IMR-90 (cell line): ENCODE results near the gene TEX2. TPM values are rescaled to one million over a fixed set of nuclear protein-coding genes. Genes with fewer than 3 reads are reported as not detected.
A peak's percentile ranks its signal among the peaks of the same experiment; 100 is the strongest.

Experiments used
- ATAC-seq: fragments of 200-7000 bp; cut with Tn5 transposase; 2 replicates; pipeline ENCODE4 v1.9.1; 2020; ENCODE audit warnings: low read depth, mild to moderate bottlenecking, moderate library complexity
- BruUV-seq: library from RNA; stranded (reverse); fragments of 400-500 nt; replicated peaks from 2 replicates; lab custom pipeline; 2021; lab: Mats Ljungman, UMichigan
- CTCF ChIA-PET: fragments of 300-600 bp; formaldehyde crosslinking; extraction: SDS; loops from one replicate; lab custom pipeline; 2021; ENCODE audit warnings: antibody characterized with exemption; lab: Yijun Ruan, JAX
- POLR2A ChIA-PET: fragments of 300-600 bp; sonication (Branson Sonifier 250); formaldehyde crosslinking; loops from one replicate; lab custom pipeline; 2022; ENCODE audit warnings: antibody characterized with exemption; ENCODE audit not compliant: unreplicated experiment; lab: Charles Lee
- DNase-seq: peaks from one replicate; pipeline ENCODE4 v3.0.0; 2013
- H2AFZ ChIP-seq: replicated peaks from 2 replicates; pipeline ENCODE3; 2013; ENCODE audit warnings: low read length, mild to moderate bottlenecking; ENCODE audit not compliant: poor library complexity
- H2AK5ac ChIP-seq: 2 replicates; pipeline ENCODE4 v1.6.1; 2013; ENCODE audit warnings: low read depth, low read length, inconsistent platforms
- H2AK9ac ChIP-seq: replicated peaks from 2 replicates; pipeline ENCODE3; 2013; ENCODE audit warnings: mild to moderate bottlenecking, low read depth, low read length, moderate library complexity; ENCODE audit not compliant: poor library complexity
- H2BK120ac ChIP-seq: 2 replicates; pipeline ENCODE4 v1.6.1; 2013; ENCODE audit warnings: low read depth, low read length, inconsistent platforms
- H2BK15ac ChIP-seq: 3 replicates; pipeline ENCODE4 v1.6.1; 2013; ENCODE audit warnings: low read depth, low read length, inconsistent platforms
- H2BK20ac ChIP-seq: 2 replicates; pipeline ENCODE4 v1.6.1; 2013; ENCODE audit warnings: low read depth, mild to moderate bottlenecking, inconsistent platforms, low read length, moderate library complexity
- H2BK5ac ChIP-seq: 2 replicates; pipeline ENCODE4 v1.6.1; 2013; ENCODE audit warnings: mild to moderate bottlenecking, low read depth, low read length, inconsistent platforms; ENCODE audit not compliant: poor library complexity, severe bottlenecking
- H3K14ac ChIP-seq: replicated peaks from 2 replicates; pipeline ENCODE4 v1.6.1; 2013; ENCODE audit warnings: low read depth, low read length, inconsistent platforms
- H3K18ac ChIP-seq: 2 replicates; pipeline ENCODE4 v1.6.1; 2013; ENCODE audit warnings: low read depth, low read length, control low read depth
- H3K23ac ChIP-seq: 2 replicates; pipeline ENCODE4 v1.6.1; 2013; ENCODE audit warnings: low read depth, low read length, inconsistent platforms
- H3K27ac ChIP-seq: 2 replicates; pipeline ENCODE4 v1.5.1; 2013; ENCODE audit warnings: mild to moderate bottlenecking, control low read depth, low read length; ENCODE audit not compliant: insufficient read depth
- H3K27me3 ChIP-seq: 2 replicates; pipeline ENCODE4 v1.6.1; 2013; ENCODE audit warnings: low read length; ENCODE audit not compliant: control insufficient read depth, insufficient read depth
- H3K36me3 ChIP-seq: 2 replicates; pipeline ENCODE4 v1.6.1; 2013; ENCODE audit warnings: low read length, mixed read lengths; ENCODE audit not compliant: control insufficient read depth, insufficient read depth
- H3K4ac ChIP-seq: 2 replicates; pipeline ENCODE4 v1.6.1; 2013; ENCODE audit warnings: low read depth, low read length, inconsistent platforms
- H3K4me1 ChIP-seq: 2 replicates; pipeline ENCODE4 v1.6.1; 2013; ENCODE audit warnings: low read length, mixed read lengths; ENCODE audit not compliant: control insufficient read depth, insufficient read depth
- H3K4me2 ChIP-seq: 2 replicates; pipeline ENCODE4 v1.6.1; 2013; ENCODE audit warnings: low read depth, mild to moderate bottlenecking, control low read depth, low read length, moderate library complexity
- H3K4me3 ChIP-seq: 2 replicates; pipeline ENCODE4 v1.5.1; 2013; ENCODE audit warnings: low read depth, mild to moderate bottlenecking, control low read depth, low read length, moderate library complexity; ENCODE audit not compliant: insufficient read depth
- H3K56ac ChIP-seq: 2 replicates; pipeline ENCODE4 v1.6.1; 2013; ENCODE audit warnings: low read length, inconsistent platforms; ENCODE audit not compliant: insufficient read depth; ENCODE audit errors: extremely low read depth
- H3K79me1 ChIP-seq, 2 experiments: 2 replicates each; pipeline ENCODE4 v1.6.1; 2013; ENCODE audit warnings: low read length in 2 of 2, inconsistent platforms in 1 of 2, low read depth in 1 of 2
- H3K9ac ChIP-seq: 2 replicates; pipeline ENCODE4 v1.6.1; 2013; ENCODE audit warnings: low read depth, low read length, control low read depth
- H3K9me1 ChIP-seq: 2 replicates; pipeline ENCODE4 v1.6.1; 2013; ENCODE audit warnings: low read length, inconsistent platforms; ENCODE audit not compliant: insufficient read depth
- H3K9me3 ChIP-seq: 2 replicates; pipeline ENCODE4 v1.6.1; 2013; ENCODE audit warnings: low read length; ENCODE audit not compliant: control insufficient read depth, insufficient read depth
- H4K20me1 ChIP-seq: 2 replicates; pipeline ENCODE4 v1.6.1; 2013; ENCODE audit warnings: low read length, inconsistent platforms; ENCODE audit not compliant: insufficient read depth
- H4K5ac ChIP-seq: 2 replicates; pipeline ENCODE4 v1.6.1; 2013; ENCODE audit warnings: mild to moderate bottlenecking, low read depth, low read length, control low read depth
- H4K8ac ChIP-seq, 2 experiments: 2 replicates each; pipeline ENCODE4 v1.6.1; 2013; ENCODE audit warnings: low read depth in 2 of 2, low read length in 2 of 2, control low read depth in 1 of 2, inconsistent platforms in 1 of 2
- H4K91ac ChIP-seq: 2 replicates; pipeline ENCODE4 v1.6.1; 2013; ENCODE audit warnings: low read depth, low read length, inconsistent platforms; ENCODE audit not compliant: insufficient read depth
- BHLHE40 ChIP-seq: fragments of 150-350 bp; IDR thresholded peaks from 2 replicates; pipeline ENCODE4 v1.6.1; 2016; ENCODE audit warnings: mild to moderate bottlenecking, low read depth, low read length
- CEBPB ChIP-seq: IDR thresholded peaks from 2 replicates; pipeline ENCODE4 v1.6.1; 2012; ENCODE audit warnings: low read depth, low read length, improper control_type of control experiment
- CHD1 ChIP-seq: IDR thresholded peaks from 2 replicates; pipeline ENCODE4 v1.6.1; 2012; ENCODE audit warnings: low read depth, low read length, improper control_type of control experiment
- FOS ChIP-seq: fragments of 150-350 bp; IDR thresholded peaks from 2 replicates; pipeline ENCODE4 v1.6.1; 2016; ENCODE audit warnings: low read depth, low read length
- MAFK ChIP-seq: IDR thresholded peaks from 2 replicates; pipeline ENCODE4 v1.6.1; 2012; ENCODE audit warnings: low read depth, low read length, improper control_type of control experiment
- MXI1 ChIP-seq: IDR thresholded peaks from 2 replicates; pipeline ENCODE4 v1.6.1; 2012; ENCODE audit warnings: low read depth, mild to moderate bottlenecking, low read length, moderate library complexity, borderline replicate concordance
- NFE2L2 ChIP-seq: fragments of 150-350 bp; IDR thresholded peaks from 2 replicates; pipeline ENCODE4 v1.6.1; 2016; ENCODE audit warnings: low read depth, mild to moderate bottlenecking, low read length
- POLR2A ChIP-seq: IDR thresholded peaks from 2 replicates; pipeline ENCODE4 v1.6.1; 2012; ENCODE audit warnings: mild to moderate bottlenecking, low read depth, low read length
- RAD21 ChIP-seq: IDR thresholded peaks from 2 replicates; pipeline ENCODE4 v1.6.1; 2012; ENCODE audit warnings: low read length, improper control_type of control experiment
- RCOR1 ChIP-seq: IDR thresholded peaks from 2 replicates; pipeline ENCODE4 v1.6.1; 2012; ENCODE audit warnings: mild to moderate bottlenecking, low read length, improper control_type of control experiment; ENCODE audit not compliant: insufficient replicate concordance
- RFX5 ChIP-seq: IDR thresholded peaks from 2 replicates; pipeline ENCODE4 v1.8.0; 2012; ENCODE audit warnings: low read depth, mild to moderate bottlenecking, low read length, moderate library complexity
- SMC3 ChIP-seq: fragments of 150-350 bp; IDR thresholded peaks from 2 replicates; pipeline ENCODE4 v1.6.1; 2016; ENCODE audit warnings: low read depth, mild to moderate bottlenecking, antibody characterized with exemption, low read length, moderate library complexity
- WGBS, 2 experiments: methylation state at CpG; one replicate each; pipeline versions ENCODE4 v1.1.5 to v1.1.7; 2013; ENCODE audit warnings: missing lambda C conversion rate in 2 of 2; ENCODE audit not compliant: insufficient read length in 1 of 2; ENCODE audit errors: extremely low coverage in 2 of 2; 5-methylcytosine and 5-hydroxymethylcytosine counted together
- dilution Hi-C: fragments of 300-500 bp; cut with HindIII; formaldehyde crosslinking; loops from one replicate; pipeline ENCODE4 v1.14.3; 2018; ENCODE audit warnings: low sequenced_read_pairs; ENCODE audit not compliant: unreplicated experiment
- in situ Hi-C: fragments of 300-500 bp; cut with MboI; formaldehyde crosslinking; loops from 3 replicates; pipeline ENCODE4 v1.14.3; 2019; ENCODE audit warnings: low sequenced_read_pairs, inconsistent platforms, mixed read lengths
- intact Hi-C: fragments of 100-400 bp; cut with micrococcal nuclease; formaldehyde crosslinking; loops from 2 replicates; pipeline ENCODE4 v1.10.0; 2022
- polyA plus RNA-seq, 3 experiments: library from polyadenylated mRNA; depleted of rRNA; stranded (reverse); fragments of >200 nt; gene quantifications; 2 replicates each; pipeline ENCODE4 v1.2.3, GENCODE V29; 2012; ENCODE audit warnings: low replicate concordance in 1 of 3
- total RNA-seq: library from RNA; depleted of rRNA; stranded (reverse); fragments of >200 nt; gene quantifications from 2 replicates; pipeline ENCODE4 v1.2.3, GENCODE V29; 2012

Gene TEX2
- total and polyA plus RNA-seq, 2 of the 4 experiments (the other 2 are of a cell fraction), result 18.2 to 21.9 TPM

GRCh38 chr17:64183815-64184214 is 79.2 kb downstream of the TEX2 start:
- H2BK5ac ChIP-seq, result no peak overlapping the region
- CTCF ChIA-PET, result no interaction called here

More at GRCh38 chr17:64183815-64184214, 79.2 kb downstream of the TEX2 start:
- intact Hi-C loops (no loop called here), dilution Hi-C loops (no loop called here), in situ Hi-C loops (no loop called here)
- H3K4ac ChIP-seq, result no peak overlapping the region
- H4K8ac ChIP-seq, result no peak overlapping the region
- H3K36me3 ChIP-seq, result peaks cover 7% of the 10 kb centered on the region
- H3K56ac ChIP-seq, result no peak overlapping the region
- H2BK15ac ChIP-seq, result no peak overlapping the region
- POLR2A ChIA-PET, result interaction anchor here (0.6 kb wide), 1 partner anchor 873 kb away, joined by 4 read pairs; the partner anchor contains the start of gene GNA13
- H3K9me3 ChIP-seq, result no peaks in the 10 kb centered on the region
- ATAC-seq (peak; percentile 51; the same call in 1 of the 2 replicates), DNase-seq (peak; percentile 77)
- H2AK9ac ChIP-seq, result no peak overlapping the region
- peaks cover 7% of the 10 kb centered on the region for H3K4me1 ChIP-seq
- no peaks in the 10 kb centered on the region; the same call in 1 of the 2 replicates for H4K20me1 ChIP-seq
- no peak overlapping the region for H3K23ac ChIP-seq
- H2BK20ac ChIP-seq, result no peak overlapping the region
- TF ChIP-seq RFX5 (no peak), FOS (peak; percentile 19; the same call in 1 of the 2 replicates), MAFK (no peak), POLR2A (no peak), CEBPB (peak; percentile 41; the same call in 1 of the 2 replicates), RAD21 (no peak), MXI1 (no peak), SMC3 (no peak), CHD1 (no peak), RCOR1 (peak; percentile 26), BHLHE40 (peak; percentile 38; the same call in 1 of the 2 replicates), NFE2L2 (no peak)
- no CpG with 5 or more reads among the region's 4 CpGs for WGBS, 2 experiments
- H4K91ac ChIP-seq, result no peak overlapping the region
- H3K18ac ChIP-seq, result no peak overlapping the region
- H3K79me1 ChIP-seq, result no peaks in the 10 kb centered on the region; a peak in 2 of 4 replicates
- no peak overlapping the region for H3K4me3 ChIP-seq
- H3K4me2 ChIP-seq, result no peak overlapping the region
- no peaks in the 10 kb centered on the region for H3K27me3 ChIP-seq
- H3K27ac ChIP-seq, result no peak overlapping the region
- H2AK5ac ChIP-seq, result no peak overlapping the region
- no peak overlapping the region for H2BK120ac ChIP-seq
- H2AFZ ChIP-seq, result no peak overlapping the region
- H3K9me1 ChIP-seq, result peaks cover 2% of the 10 kb centered on the region; the same call in 1 of the 2 replicates
- H4K5ac ChIP-seq, result no peak overlapping the region
- no TSS peak for BruUV-seq
- no peak overlapping the region for H3K14ac ChIP-seq
- H3K9ac ChIP-seq, result no peak overlapping the region
